OCI-LY7 (cell line): ENCODE results near the gene CRIM1. TPM values are rescaled to one million over a fixed set of nuclear protein-coding genes. Genes with fewer than 3 reads are reported as not detected.

Experiments
- BruUV-seq: library from RNA; stranded (reverse); fragments of 400-500 nt; replicated peaks from 2 replicates; lab custom pipeline; 2021; lab: Mats Ljungman, UMichigan
- CTCF ChIA-PET: fragments of 300-600 bp; sonication (Branson Sonifier 250); formaldehyde crosslinking; loops from one replicate; lab custom pipeline; 2022; ENCODE audit warnings: antibody characterized with exemption; ENCODE audit not compliant: unreplicated experiment; lab: Charles Lee
- POLR2A ChIA-PET: fragments of 300-600 bp; sonication (Branson Sonifier 250); formaldehyde crosslinking; loops from one replicate; lab custom pipeline; 2022; ENCODE audit warnings: antibody characterized with exemption; lab: Charles Lee
- DNase-seq: peaks from one replicate; pipeline ENCODE4 v3.0.0-alpha.2; 2015; ENCODE audit warnings: low spot score
- H2AFZ ChIP-seq: fragments of 200-600 bp; sonication (generic), shearing (Covaris generic); 2 replicates; pipeline ENCODE4 v1.6.1; 2014; ENCODE audit warnings: mild to moderate bottlenecking, antibody characterized with exemption, low read length, moderate library complexity
- H3K27ac ChIP-seq: fragments of 200-600 bp; sonication (generic); 2 replicates; pipeline ENCODE4 v1.5.1; 2014; ENCODE audit warnings: mixed run types, low read depth, mild to moderate bottlenecking, moderate library complexity, low read length, inconsistent platforms; ENCODE audit not compliant: poor library complexity, severe bottlenecking
- H3K36me3 ChIP-seq: fragments of 200-600 bp; sonication (generic); 2 replicates; pipeline ENCODE4 v1.6.1; 2014; ENCODE audit warnings: mild to moderate bottlenecking, antibody characterized with exemption, low read length, moderate library complexity, mixed read lengths; ENCODE audit not compliant: insufficient read depth
- H3K4me1 ChIP-seq: fragments of 200-600 bp; sonication (generic); 2 replicates; pipeline ENCODE4 v1.5.1; 2014; ENCODE audit warnings: mild to moderate bottlenecking, low read length; ENCODE audit not compliant: insufficient read depth, poor library complexity, severe bottlenecking
- H3K4me2 ChIP-seq: fragments of 200-600 bp; sonication (generic); 2 replicates; pipeline ENCODE4 v1.6.1; 2014; ENCODE audit warnings: mild to moderate bottlenecking, low read length
- H3K4me3 ChIP-seq: fragments of 200-600 bp; sonication (generic); 2 replicates; pipeline ENCODE4 v1.5.1; 2014; ENCODE audit warnings: mild to moderate bottlenecking, low read depth, low read length; ENCODE audit not compliant: poor library complexity, severe bottlenecking
- H3K79me2 ChIP-seq: fragments of 200-600 bp; sonication (generic); 2 replicates; pipeline ENCODE4 v1.6.1; 2016; ENCODE audit warnings: low read depth, mild to moderate bottlenecking, low read length, moderate library complexity, mixed read lengths; ENCODE audit not compliant: insufficient read depth
- H3K9me2 ChIP-seq: fragments of 200-600 bp; sonication (generic); 2 replicates; pipeline ENCODE4 v1.6.1; 2016; ENCODE audit warnings: mild to moderate bottlenecking, low read length, mixed read lengths; ENCODE audit not compliant: insufficient read depth
- H3K9me3 ChIP-seq: fragments of 200-600 bp; sonication (generic); 2 replicates; pipeline ENCODE4 v1.6.1; 2014; ENCODE audit warnings: mild to moderate bottlenecking, mixed run types, low read length, mixed read lengths
- H4K20me1 ChIP-seq: fragments of 200-600 bp; sonication (generic); 2 replicates; pipeline ENCODE4 v1.6.1; 2014; ENCODE audit warnings: mild to moderate bottlenecking, antibody characterized with exemption, low read length, moderate library complexity, mixed read lengths; ENCODE audit not compliant: insufficient read depth
- EZH2phosphoT487 ChIP-seq: fragments of 200-600 bp; sonication (generic); IDR thresholded peaks from 2 replicates; pipeline ENCODE4 v1.6.1; 2018; ENCODE audit warnings: low read depth, borderline replicate concordance, mild to moderate bottlenecking, mixed run types, antibody characterized with exemption, low read length, moderate library complexity, mixed read lengths
- intact Hi-C: fragments of 100-400 bp; cut with micrococcal nuclease; formaldehyde crosslinking; loops from one replicate; pipeline ENCODE4 v1.10.0; 2022; ENCODE audit not compliant: unreplicated experiment
- total RNA-seq, 2 experiments: library from RNA; depleted of rRNA in 1 of 2; stranded (reverse); fragments of >200 nt in 1 of 2; shearing (Covaris generic) in 1 of 2; gene quantifications; 2 replicates each; pipeline ENCODE4 v1.2.3, GENCODE V29; 2014 to 2022
- TF ChIP-seq, protein P1 (sequence below): fragments of 200-600 bp; sonication (generic); conservative IDR thresholded peaks from 2 replicates; pipeline ENCODE4 v1.5.1; 2014; ENCODE audit warnings: mild to moderate bottlenecking, antibody characterized with exemption, low read length, moderate library complexity, mixed read lengths

The CRIM1 gene
- total RNA-seq, 2 experiments from 2014 or later, result 37.0 to 47.4 TPM

DNA sequence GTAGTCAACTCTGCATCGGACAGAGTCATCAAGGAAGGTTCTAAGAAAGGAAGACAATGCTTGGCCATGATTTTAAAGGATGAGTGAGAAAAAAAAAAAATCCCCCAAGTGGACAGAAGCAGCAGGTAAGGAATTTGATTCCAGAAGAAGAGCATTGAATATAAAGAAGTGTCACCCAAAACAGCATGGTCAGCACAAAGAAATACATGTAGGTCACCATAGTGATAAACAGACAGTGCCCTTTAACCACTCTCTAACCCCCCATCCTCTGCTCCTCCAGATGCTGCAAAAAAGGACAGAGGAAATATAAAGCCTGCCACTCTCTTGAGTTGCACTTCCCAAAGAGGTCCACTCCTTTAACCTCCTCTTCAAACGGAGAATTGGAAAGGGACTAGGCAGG is 219.0 kb downstream of the CRIM1 start:
- no TSS peak for BruUV-seq
- DNase-seq, result no peak
- Histone ChIP-seq H3K36me3 (peaks cover 57% of the 10 kb centered on the region), H4K20me1 (no peaks in the 10 kb centered on the region), H3K27ac (no peak overlapping the region), H3K9me2 (no peaks in the 10 kb centered on the region), H3K4me2 (no peak overlapping the region), H3K4me1 (no peaks in the 10 kb centered on the region), H3K79me2 (no peaks in the 10 kb centered on the region), H3K9me3 (no peaks in the 10 kb centered on the region), H3K4me3 (no peak overlapping the region), H2AFZ (no peak overlapping the region)
- TF ChIP-seq, protein P1, sequence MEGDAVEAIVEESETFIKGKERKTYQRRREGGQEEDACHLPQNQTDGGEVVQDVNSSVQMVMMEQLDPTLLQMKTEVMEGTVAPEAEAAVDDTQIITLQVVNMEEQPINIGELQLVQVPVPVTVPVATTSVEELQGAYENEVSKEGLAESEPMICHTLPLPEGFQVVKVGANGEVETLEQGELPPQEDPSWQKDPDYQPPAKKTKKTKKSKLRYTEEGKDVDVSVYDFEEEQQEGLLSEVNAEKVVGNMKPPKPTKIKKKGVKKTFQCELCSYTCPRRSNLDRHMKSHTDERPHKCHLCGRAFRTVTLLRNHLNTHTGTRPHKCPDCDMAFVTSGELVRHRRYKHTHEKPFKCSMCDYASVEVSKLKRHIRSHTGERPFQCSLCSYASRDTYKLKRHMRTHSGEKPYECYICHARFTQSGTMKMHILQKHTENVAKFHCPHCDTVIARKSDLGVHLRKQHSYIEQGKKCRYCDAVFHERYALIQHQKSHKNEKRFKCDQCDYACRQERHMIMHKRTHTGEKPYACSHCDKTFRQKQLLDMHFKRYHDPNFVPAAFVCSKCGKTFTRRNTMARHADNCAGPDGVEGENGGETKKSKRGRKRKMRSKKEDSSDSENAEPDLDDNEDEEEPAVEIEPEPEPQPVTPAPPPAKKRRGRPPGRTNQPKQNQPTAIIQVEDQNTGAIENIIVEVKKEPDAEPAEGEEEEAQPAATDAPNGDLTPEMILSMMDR, result no peak
- no peak for TF ChIP-seq EZH2phosphoT487
- ChIA-PET CTCF (no interaction called here), POLR2A (interaction anchor here (1.1 kb wide), 1 partner anchor 85 kb away, joined by 3 read pairs; no protein-coding TSS in a partner anchor)
- intact Hi-C loops, result no loop called here

GRCh38 chr2:36577884-36578283 is 222.3 kb downstream of the CRIM1 start:
- intact Hi-C loops, result no loop called here
- ChIA-PET POLR2A (no interaction called here), CTCF (no interaction called here)
- no peaks in the 10 kb centered on the region for H3K4me1 ChIP-seq
- no peaks in the 10 kb centered on the region for H3K9me3 ChIP-seq
- no peak overlapping the region for H3K4me3 ChIP-seq
- H3K4me2 ChIP-seq, result no peak overlapping the region
- H3K36me3 ChIP-seq, result peaks cover 89% of the 10 kb centered on the region
- H2AFZ ChIP-seq, result no peak overlapping the region
- no TSS peak for BruUV-seq
- no peak for DNase-seq
- H3K79me2 ChIP-seq, result no peaks in the 10 kb centered on the region
- H4K20me1 ChIP-seq, result no peaks in the 10 kb centered on the region
- no peak overlapping the region for H3K27ac ChIP-seq
- TF ChIP-seq, protein P1, result no peak
- TF ChIP-seq EZH2phosphoT487, result no peak
- no peaks in the 10 kb centered on the region for H3K9me2 ChIP-seq

DNA sequence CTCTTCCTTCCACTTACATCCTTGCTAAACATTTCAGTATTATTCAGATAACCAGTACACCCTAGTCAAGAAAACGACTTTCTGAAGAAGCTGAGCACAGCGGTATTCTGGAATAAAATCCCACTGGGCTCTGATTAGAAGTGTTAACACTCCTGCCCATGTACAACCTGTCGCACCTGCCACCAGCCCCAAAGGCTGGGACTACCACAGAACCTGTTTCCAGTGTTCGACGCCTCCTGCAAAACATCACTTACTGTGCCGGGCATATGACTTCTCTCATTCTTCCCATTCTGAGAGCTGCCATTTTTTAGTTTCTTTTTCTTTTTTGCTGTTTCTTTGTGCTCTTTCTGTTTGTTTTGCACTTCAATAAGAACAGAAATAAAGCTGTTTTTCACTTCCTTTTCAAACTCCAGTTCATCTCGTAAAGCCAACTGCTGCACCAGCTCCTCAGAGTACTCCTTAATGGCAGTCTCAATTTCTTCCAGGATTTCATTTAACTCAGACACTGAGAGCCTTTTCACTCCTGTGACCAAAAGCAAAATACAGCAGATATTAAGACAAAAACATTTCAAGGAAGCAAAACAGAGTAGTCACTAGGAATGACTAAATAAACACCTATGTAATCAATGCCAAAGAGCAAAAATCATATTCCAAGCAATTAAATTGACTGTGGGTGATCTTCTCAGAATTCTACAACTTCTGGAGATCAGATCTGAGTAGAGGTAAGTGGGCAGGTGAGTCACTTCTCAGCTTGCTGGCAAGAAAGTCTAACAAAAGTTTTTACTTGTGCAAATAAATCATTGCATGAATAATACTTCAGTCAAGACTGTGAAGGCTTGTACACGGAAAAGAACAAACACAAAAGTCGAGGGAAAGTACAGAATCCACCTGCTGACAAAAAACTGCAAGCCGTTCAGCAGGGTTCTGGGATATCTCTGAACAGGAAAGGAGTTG is 223.0 kb downstream of the CRIM1 start:
- TF ChIP-seq, protein P1, result no peak
- TF ChIP-seq EZH2phosphoT487, result no peak
- CTCF ChIA-PET, result no interaction called here
- H3K9me3 ChIP-seq, result no peaks in the 10 kb centered on the region
- H3K27ac ChIP-seq, result no peak overlapping the region
- no peak overlapping the region for H3K4me2 ChIP-seq
- no peak overlapping the region for H2AFZ ChIP-seq
- intact Hi-C loops, result no loop called here
- peaks cover 93% of the 10 kb centered on the region for H3K36me3 ChIP-seq
- H3K4me3 ChIP-seq, result no peak overlapping the region
- no peaks in the 10 kb centered on the region for H3K9me2 ChIP-seq
- no peak for DNase-seq
- no peaks in the 10 kb centered on the region for H4K20me1 ChIP-seq
- H3K79me2 ChIP-seq, result no peaks in the 10 kb centered on the region
- no peaks in the 10 kb centered on the region for H3K4me1 ChIP-seq
- POLR2A ChIA-PET, result interaction anchor here (0.7 kb wide), 1 partner anchor 176 kb away, joined by 3 read pairs; no protein-coding TSS in a partner anchor
- BruUV-seq, result no TSS peak
